ENCODE measurements around the gene EGFL7. TPM values are rescaled to one million over a fixed set of nuclear protein-coding genes. Genes with fewer than 3 reads are reported as not detected.
A peak's percentile ranks its signal among the peaks of the same experiment; 100 is the strongest.

EGFL7 gene
- 53.1 and 70.7 TPM in 2 replicates for total RNA-seq (2021)
- Bru-seq, nascent RNA: percentile 32 among the genes with signal in this experiment
- BruChase-seq, experiment 1, labeled RNA remaining after a 2-hour chase: percentile 36 among the genes with signal in this experiment
- BruChase-seq, experiment 2, labeled RNA remaining after a 6-hour chase: percentile 43 among the genes with signal in this experiment
- long read RNA-seq, transcript EGFL7-202 (9 exons, 1,282 nt): major isoform, 53 of 159 reads
- long read RNA-seq, partial matches to known transcripts: 44 of 159 reads
- long read RNA-seq, other reads (novel, unspliced or antisense): 62 of 159 reads

DNA sequence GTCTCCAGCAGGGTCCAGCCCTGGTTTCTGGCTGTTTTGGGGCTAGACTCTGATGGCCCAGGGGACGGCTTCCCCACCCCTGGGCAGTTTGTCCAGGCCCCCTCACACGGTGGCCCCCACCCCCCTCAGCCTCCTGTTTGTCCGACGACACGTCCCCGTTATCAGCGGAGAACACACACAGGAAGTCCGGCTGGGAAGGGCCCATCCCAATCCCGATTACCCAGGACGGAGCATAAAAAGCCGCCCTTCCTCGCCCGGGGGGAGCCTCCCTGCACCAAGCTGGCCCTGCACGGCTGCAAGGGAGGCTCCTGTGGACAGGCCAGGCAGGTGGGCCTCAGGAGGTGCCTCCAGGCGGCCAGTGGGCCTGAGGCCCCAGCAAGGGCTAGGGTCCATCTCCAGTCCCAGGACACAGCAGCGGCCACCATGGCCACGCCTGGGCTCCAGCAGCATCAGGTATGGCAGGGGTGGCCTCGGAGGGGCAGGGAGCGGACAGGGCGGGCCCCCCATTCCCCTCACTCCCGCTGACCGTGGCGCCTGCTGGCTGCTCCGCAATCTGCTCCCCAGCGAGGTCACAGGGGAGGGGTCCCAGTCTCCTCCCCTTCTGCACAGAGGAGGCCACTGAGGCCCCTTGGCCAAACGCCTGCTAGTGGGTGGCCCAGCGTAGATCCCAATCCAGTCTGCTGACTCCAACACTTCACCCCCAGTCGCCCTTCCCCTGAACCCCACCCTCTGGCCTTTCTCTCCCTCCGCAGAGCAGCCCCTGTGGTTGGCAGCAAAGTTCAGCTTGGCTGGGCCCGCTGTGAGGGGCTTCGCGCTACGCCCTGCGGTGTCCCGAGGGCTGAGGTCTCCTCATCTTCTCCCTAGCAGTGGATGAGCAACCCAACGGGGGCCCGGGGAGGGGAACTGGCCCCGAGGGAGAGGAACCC is at the start of gene EGFL7:
Gene EGFL7, plus strand, starts transcription at position 261 of the 926 bp plus-strand sequence. CDS start 5,367 bp downstream, outside the sequence.
- DNase-seq: no peak
- Histone ChIP-seq H3F3A (ENCODE audit: insufficient read depth, low read depth) (peaks cover 11% of the 10 kb centered on the region; the same call in 1 of the 2 replicates), H4K20me1 (ENCODE audit: insufficient read depth) (no peaks in the 10 kb centered on the region), H3K9me2 (ENCODE audit: insufficient read depth) (no peaks in the 10 kb centered on the region), H3K4me2 (no peak within 1 kb of the TSS), H3K27ac (no peak within 1 kb of the TSS), H3K79me2 (ENCODE audit: low read depth) (no peaks in the 10 kb centered on the region), H3K9me3 (ENCODE audit: insufficient read depth, low read depth) (no peaks in the 10 kb centered on the region), H2AFZ (no peak within 1 kb of the TSS), H3K36me3 (ENCODE audit: low read depth) (no peaks in the 10 kb centered on the region), H3K27me3 (ENCODE audit: insufficient read depth, low read depth) (peaks cover 20% of the 10 kb centered on the region; the same call in 1 of the 2 replicates), H3K4me3 (no peak within 1 kb of the TSS), H3K4me1 (replicated peaks; ENCODE audit: insufficient read depth) (no peaks in the 10 kb centered on the region)
- BruUV-seq (replicated peaks): no TSS peak
- POLR2A ChIA-PET (ENCODE audit: unreplicated experiment): no interaction called here
- intact Hi-C loops (cut with micrococcal nuclease; ENCODE audit: unreplicated experiment): no loop called here
- TF ChIP-seq EZH2 (IDR thresholded peaks at IDR 0.05; ENCODE audit: low read depth): no peak
- TF ChIP-seq, protein P1, sequence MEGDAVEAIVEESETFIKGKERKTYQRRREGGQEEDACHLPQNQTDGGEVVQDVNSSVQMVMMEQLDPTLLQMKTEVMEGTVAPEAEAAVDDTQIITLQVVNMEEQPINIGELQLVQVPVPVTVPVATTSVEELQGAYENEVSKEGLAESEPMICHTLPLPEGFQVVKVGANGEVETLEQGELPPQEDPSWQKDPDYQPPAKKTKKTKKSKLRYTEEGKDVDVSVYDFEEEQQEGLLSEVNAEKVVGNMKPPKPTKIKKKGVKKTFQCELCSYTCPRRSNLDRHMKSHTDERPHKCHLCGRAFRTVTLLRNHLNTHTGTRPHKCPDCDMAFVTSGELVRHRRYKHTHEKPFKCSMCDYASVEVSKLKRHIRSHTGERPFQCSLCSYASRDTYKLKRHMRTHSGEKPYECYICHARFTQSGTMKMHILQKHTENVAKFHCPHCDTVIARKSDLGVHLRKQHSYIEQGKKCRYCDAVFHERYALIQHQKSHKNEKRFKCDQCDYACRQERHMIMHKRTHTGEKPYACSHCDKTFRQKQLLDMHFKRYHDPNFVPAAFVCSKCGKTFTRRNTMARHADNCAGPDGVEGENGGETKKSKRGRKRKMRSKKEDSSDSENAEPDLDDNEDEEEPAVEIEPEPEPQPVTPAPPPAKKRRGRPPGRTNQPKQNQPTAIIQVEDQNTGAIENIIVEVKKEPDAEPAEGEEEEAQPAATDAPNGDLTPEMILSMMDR (conservative IDR thresholded peaks at IDR 0.05): no peak
- CTCF ChIA-PET: no interaction called here

DNA sequence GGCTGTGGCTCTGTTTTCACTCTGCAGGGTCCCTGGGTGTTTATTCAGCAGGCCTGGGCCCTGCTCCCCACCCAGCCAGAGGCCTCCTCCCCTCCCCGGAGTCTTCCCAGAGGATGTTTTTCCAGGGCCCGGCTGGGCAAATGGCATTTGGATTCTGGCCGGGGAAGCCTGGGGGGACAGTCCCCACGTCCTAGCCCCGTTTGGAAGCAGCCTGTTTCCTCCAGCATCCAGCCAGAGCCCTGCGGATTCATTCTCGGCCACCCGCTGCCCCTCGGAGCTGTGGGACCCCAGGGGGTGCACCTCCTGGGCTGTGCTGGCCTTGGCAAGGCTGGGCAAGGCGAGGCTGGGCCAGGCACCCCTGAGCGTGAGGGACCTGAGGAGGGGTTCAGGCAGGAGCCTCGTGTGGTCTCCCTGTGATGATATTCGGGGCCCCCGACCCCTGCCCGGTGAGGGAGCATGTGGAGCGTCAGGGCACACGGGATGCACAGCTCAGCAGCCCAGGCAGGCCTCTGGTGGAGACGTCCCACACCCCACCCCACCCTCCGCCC is 48.8 kb upstream of the EGFL7 start:
- POLR2A ChIA-PET (ENCODE audit: unreplicated experiment): no interaction called here
- H3K9me2 ChIP-seq (ENCODE audit: insufficient read depth): no peaks in the 10 kb centered on the region
- CTCF ChIA-PET: no interaction called here
- no peak overlapping the region for H3K4me2 ChIP-seq
- no peak overlapping the region for H3K27ac ChIP-seq
- H3K27me3 ChIP-seq (ENCODE audit: insufficient read depth, low read depth): no peaks in the 10 kb centered on the region
- H3K4me3 ChIP-seq: no peak overlapping the region
- no peaks in the 10 kb centered on the region for H3F3A ChIP-seq (ENCODE audit: insufficient read depth, low read depth)
- no peak overlapping the region for H2AFZ ChIP-seq
- H4K20me1 ChIP-seq (ENCODE audit: insufficient read depth): no peaks in the 10 kb centered on the region
- no peaks in the 10 kb centered on the region for H3K79me2 ChIP-seq (ENCODE audit: low read depth)
- no peak for DNase-seq
- H3K4me1 ChIP-seq (replicated peaks; ENCODE audit: insufficient read depth): 0 out of 2 replicates have a peak, but pooled peaks cover 4% of the 10 kb centered on the region
- no peaks in the 10 kb centered on the region for H3K36me3 ChIP-seq (ENCODE audit: low read depth)
- intact Hi-C loops (cut with micrococcal nuclease; ENCODE audit: unreplicated experiment): no loop called here
- no peaks in the 10 kb centered on the region for H3K9me3 ChIP-seq (ENCODE audit: insufficient read depth, low read depth)
- BruUV-seq (replicated peaks): no TSS peak
- no peak for TF ChIP-seq EZH2 (IDR thresholded peaks at IDR 0.05; ENCODE audit: low read depth)
- TF ChIP-seq, protein P1 (conservative IDR thresholded peaks at IDR 0.05): no peak

- H3K4me3 ChIP-seq: no peak overlapping the region
- H3K4me2 ChIP-seq: no peak overlapping the region
- no peaks in the 10 kb centered on the region for H4K20me1 ChIP-seq (ENCODE audit: insufficient read depth)
- H3K36me3 ChIP-seq (ENCODE audit: low read depth): no peaks in the 10 kb centered on the region
- DNase-seq: no peak
- no peak for TF ChIP-seq EZH2 (IDR thresholded peaks at IDR 0.05; ENCODE audit: low read depth)
- TF ChIP-seq, protein P1 (conservative IDR thresholded peaks at IDR 0.05): no peak
- H2AFZ ChIP-seq: no peak overlapping the region
- no peaks in the 10 kb centered on the region for H3K27me3 ChIP-seq (ENCODE audit: insufficient read depth, low read depth)
- H3K4me1 ChIP-seq (replicated peaks; ENCODE audit: insufficient read depth): 0 out of 2 replicates have a peak, but pooled peaks cover 4% of the 10 kb centered on the region
- H3K27ac ChIP-seq: no peak overlapping the region
- no TSS peak for BruUV-seq (replicated peaks)
- H3K79me2 ChIP-seq (ENCODE audit: low read depth): no peaks in the 10 kb centered on the region
- H3K9me3 ChIP-seq (ENCODE audit: insufficient read depth, low read depth): no peaks in the 10 kb centered on the region
- no peaks in the 10 kb centered on the region for H3F3A ChIP-seq (ENCODE audit: insufficient read depth, low read depth)
- POLR2A ChIA-PET (ENCODE audit: unreplicated experiment): no interaction called here
- intact Hi-C loops (cut with micrococcal nuclease; ENCODE audit: unreplicated experiment): no loop called here
- CTCF ChIA-PET: no interaction called here
- H3K9me2 ChIP-seq (ENCODE audit: insufficient read depth): no peaks in the 10 kb centered on the region
Measured at GRCh38 chr9:136614372-136614922, 48.3 kb upstream of the EGFL7 start.
